Stimulated activated CD8-positive, alpha-beta memory T cell treated with anti-CD3 and anti-CD28 coated beads, Interleukin-7, amount 100 ng/mL, for 48 hours (primary cell): ENCODE measurements around the gene KIRREL1.

Experiments
- DNase-seq, 2 donors: peaks; one replicate each; pipeline ENCODE4 v3.0.0-alpha.2; 2020; ENCODE audit warnings: low read depth in 1 of 2; ENCODE audit errors: extremely low read depth in 1 of 2

Gene KIRREL1

GRCh38 chr1:158005224-158005623 lies 11.8 kb downstream of the KIRREL1 start:
- DNase-seq, result no peak

- no peak for DNase-seq
These were observed 13.7 kb downstream of the KIRREL1 start for GRCh38 chr1:158007180-158007579.

GRCh38 chr1:158007667-158008386 lies 14.4 kb downstream of the KIRREL1 start:
- DNase-seq, result no peak

- no peak for DNase-seq
These were observed 15.2 kb downstream of the KIRREL1 start for GRCh38 chr1:158008630-158009029.

- DNase-seq, result no peak
These were observed 18.3 kb downstream of the KIRREL1 start for GRCh38 chr1:158011714-158012113.

- no peak for DNase-seq
These were observed 20.6 kb downstream of the KIRREL1 start for GRCh38 chr1:158013840-158014730.

- DNase-seq, result no peak
These were observed 21.4 kb downstream of the KIRREL1 start for GRCh38 chr1:158014731-158015320.

- no peak for DNase-seq
These were observed 23.3 kb downstream of the KIRREL1 start for GRCh38 chr1:158016651-158017335.

- no peak for DNase-seq
These were observed 24.6 kb downstream of the KIRREL1 start for GRCh38 chr1:158017800-158018595.

GRCh38 chr1:158019171-158019868 lies 25.9 kb downstream of the KIRREL1 start:
- no peak for DNase-seq

GRCh38 chr1:158020259-158020885 lies 26.9 kb downstream of the KIRREL1 start:
- DNase-seq, result no peak

- DNase-seq, result no peak
These were observed 27.6 kb downstream of the KIRREL1 start for GRCh38 chr1:158020886-158021620.

- no peak for DNase-seq
These were observed 28.3 kb downstream of the KIRREL1 start for GRCh38 chr1:158021721-158022120.

- DNase-seq, result no peak
These were observed 29.3 kb downstream of the KIRREL1 start for GRCh38 chr1:158022554-158023312.

GRCh38 chr1:158024737-158025136 lies 31.3 kb downstream of the KIRREL1 start:
- no peak for DNase-seq

- DNase-seq, result no peak
These were observed 32.3 kb downstream of the KIRREL1 start for GRCh38 chr1:158025576-158026230.

GRCh38 chr1:158026651-158027050 lies 33.2 kb downstream of the KIRREL1 start:
- DNase-seq, result no peak
